NB4 (cell line): ENCODE results near the gene BFSP1.

Source experiments
- DNase-seq: peaks from one replicate; pipeline ENCODE4 v3.0.0; 2010; ENCODE audit warnings: low read depth
- H3K4me3 ChIP-seq: one replicate; pipeline ENCODE4 v1.5.1; 2011; ENCODE audit warnings: mild to moderate bottlenecking, low read depth, low read length, moderate library complexity
- CTCF ChIP-seq: IDR thresholded peaks from one replicate; pipeline ENCODE4 v1.5.1; 2012; ENCODE audit warnings: low read depth, low read length
- MYC ChIP-seq: IDR thresholded peaks from 2 replicates; pipeline ENCODE4 v1.6.1; 2011; ENCODE audit warnings: low read depth, low read length
- POLR2A ChIP-seq: IDR thresholded peaks from 2 replicates; pipeline ENCODE4 v1.6.1; 2011; ENCODE audit warnings: mild to moderate bottlenecking; ENCODE audit not compliant: insufficient read length; ENCODE audit errors: extremely low read depth
- TF ChIP-seq, protein P1 (sequence below): IDR thresholded peaks from 2 replicates; pipeline ENCODE4 v1.6.1; 2011; ENCODE audit warnings: low read depth, low read length

BFSP1 gene

DNA sequence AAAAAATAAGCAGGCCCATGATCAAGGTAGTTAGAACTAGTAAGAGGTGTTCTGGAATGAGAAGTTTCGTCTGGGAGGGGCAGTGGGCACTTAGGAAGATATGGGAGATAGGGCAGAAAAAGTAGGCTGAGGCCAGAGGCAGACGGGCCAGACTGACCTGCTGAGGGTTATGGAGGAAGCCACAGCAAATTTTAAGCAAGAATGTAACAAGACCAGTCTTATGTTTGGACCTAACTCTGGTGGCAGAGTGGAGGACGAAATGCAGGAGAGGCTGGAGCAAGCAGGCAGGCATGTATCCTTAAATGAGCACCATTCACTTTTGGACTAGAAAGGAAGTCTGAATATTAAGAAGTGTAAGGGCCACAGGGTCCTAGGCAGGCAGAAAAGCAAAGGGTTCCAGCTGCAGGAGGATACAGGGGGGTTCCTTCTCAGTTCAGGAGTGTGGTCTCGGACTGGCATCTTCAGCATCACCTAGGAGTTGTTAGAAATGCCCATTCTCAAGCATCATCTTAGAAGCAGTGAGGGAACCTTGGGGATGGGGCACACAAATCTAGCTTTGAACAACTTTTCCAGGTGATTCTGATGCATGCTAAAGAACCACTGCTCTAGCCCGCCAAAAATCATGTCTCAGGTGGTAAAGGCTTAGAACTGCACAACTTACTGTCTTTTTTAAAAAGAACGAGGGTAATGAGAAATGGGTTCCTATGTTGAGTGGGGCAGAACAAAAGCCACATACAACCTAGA is 37.0 kb upstream of the BFSP1 start:
- TF ChIP-seq POLR2A (no peak), MYC (no peak), CTCF (no peak)
- TF ChIP-seq, protein P1, sequence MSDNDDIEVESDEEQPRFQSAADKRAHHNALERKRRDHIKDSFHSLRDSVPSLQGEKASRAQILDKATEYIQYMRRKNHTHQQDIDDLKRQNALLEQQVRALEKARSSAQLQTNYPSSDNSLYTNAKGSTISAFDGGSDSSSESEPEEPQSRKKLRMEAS: no peak
- no peak for DNase-seq
- no peak overlapping the region for H3K4me3 ChIP-seq

DNA sequence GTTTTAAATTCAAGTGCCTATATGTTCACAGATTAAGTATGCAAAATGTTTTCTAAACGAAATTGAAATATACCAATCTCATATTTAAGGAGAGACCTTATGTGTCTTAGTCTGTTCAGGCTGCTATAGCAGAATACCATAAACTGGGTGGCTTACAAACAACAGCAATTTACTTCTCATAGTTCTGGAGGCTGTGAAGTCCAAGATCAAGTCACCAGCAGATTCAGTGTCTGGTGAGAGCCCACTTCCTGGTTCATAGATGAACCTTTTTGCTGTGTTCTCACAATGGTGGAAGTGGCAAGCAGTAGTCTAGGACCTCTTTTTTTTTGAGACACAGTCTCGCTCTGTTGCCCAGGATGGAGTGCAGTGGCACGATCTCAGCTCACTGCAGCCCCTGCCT is 35.2 kb upstream of the BFSP1 start:
- TF ChIP-seq MYC (no peak), POLR2A (no peak), CTCF (no peak)
- TF ChIP-seq, protein P1: no peak
- no peak overlapping the region for H3K4me3 ChIP-seq
- DNase-seq: no peak

- H3K4me3 ChIP-seq: no peak overlapping the region
- no peak for TF ChIP-seq POLR2A
- TF ChIP-seq, protein P1: no peak
- no peak for TF ChIP-seq MYC
- no peak for TF ChIP-seq CTCF
- DNase-seq: no peak
Measured at GRCh38 chr20:17565169-17565845, 34.1 kb upstream of the BFSP1 start.

- TF ChIP-seq POLR2A: no peak
- TF ChIP-seq CTCF: no peak
- TF ChIP-seq, protein P1: no peak
- TF ChIP-seq MYC: no peak
- no peak for DNase-seq
- no peak overlapping the region for H3K4me3 ChIP-seq
Measured at GRCh38 chr20:17562804-17563305, 31.7 kb upstream of the BFSP1 start.

- TF ChIP-seq CTCF (no peak), POLR2A (no peak), MYC (no peak)
- TF ChIP-seq, protein P1: no peak
- H3K4me3 ChIP-seq: no peak overlapping the region
- no peak for DNase-seq
Measured at GRCh38 chr20:17560344-17561074, 29.3 kb upstream of the BFSP1 start.
